OCI-LY3 (cell line): Measurements from ENCODE around the gene ANO6.

Experiments
- CTCF ChIP-seq: fragments of 200-600, 300-600 bp; sonication (generic); IDR thresholded peaks from 2 replicates; pipeline ENCODE4 v1.5.1; 2014; ENCODE audit warnings: antibody characterized with exemption, low read length, low read depth
- EZH2phosphoT487 ChIP-seq: fragments of 200-600 bp; shearing (Covaris generic); IDR thresholded peaks from 2 replicates; pipeline ENCODE4 v1.6.1; 2018; ENCODE audit warnings: antibody characterized with exemption, mixed run types, low read depth

GRCh38 chr12:45257185-45257930 is 41.5 kb downstream of the ANO6 start:
- TF ChIP-seq CTCF (no peak), EZH2phosphoT487 (no peak)
